Tibial nerve (tissue), 4 donors: Measurements from ENCODE around the gene BMP2K.

ENCODE experiments used
- CTCF ChIP-seq, 5 experiments: fragments of 200-600 bp in 3 of 5; fragments of 450-650 bp in 2 of 5; sonication (generic) in 3 of 5; IDR thresholded peaks; one replicate each; pipeline ENCODE4 v1.5.1; 2016 to 2019; ENCODE audit warnings: antibody characterized with exemption in 5 of 5, mild to moderate bottlenecking in 3 of 5, moderate library complexity in 2 of 5
- EP300 ChIP-seq, 2 donors: sonication (generic); formaldehyde crosslinking; IDR thresholded peaks; one replicate each; pipeline ENCODE4 v1.6.1; 2017; ENCODE audit warnings: antibody characterized with exemption in 2 of 2, mild to moderate bottlenecking in 1 of 2
- POLR2A ChIP-seq, 2 donors: fragments of 450-650 bp; IDR thresholded peaks; one replicate each; pipeline ENCODE4 v1.6.1; 2017; ENCODE audit warnings: antibody characterized with exemption in 2 of 2, mild to moderate bottlenecking in 2 of 2, moderate library complexity in 2 of 2

- TF ChIP-seq CTCF (IDR thresholded peaks at IDR 0.05) (no peak), POLR2A (IDR thresholded peaks at IDR 0.05) (no peak), EP300 (IDR thresholded peaks at IDR 0.05) (no peak)
Observed at GRCh38 chr4:78767350-78767749, 8.8 kb upstream of the BMP2K start.
